Neuronal stem cell (in vitro differentiated cells): Measurements from ENCODE around the gene KATNAL1.

ENCODE experiments used
- DNase-seq: peaks from one replicate; pipeline ENCODE4 v3.0.0-alpha.2; 2013; ENCODE audit warnings: low spot score
- H2AFZ ChIP-seq: one replicate; pipeline ENCODE4 v1.6.1; 2013; ENCODE audit warnings: mild to moderate bottlenecking, low read length, inconsistent platforms
- H2AK5ac ChIP-seq: 2 replicates; pipeline ENCODE4 v1.6.1; 2013; ENCODE audit warnings: low read depth, mild to moderate bottlenecking, inconsistent platforms, low read length, moderate library complexity, mixed read lengths
- H2BK120ac ChIP-seq: 2 replicates; pipeline ENCODE4 v1.6.1; 2013; ENCODE audit warnings: low read depth, mild to moderate bottlenecking, inconsistent platforms, low read length, moderate library complexity, mixed read lengths
- H2BK12ac ChIP-seq: one replicate; pipeline ENCODE4 v1.6.1; 2013; ENCODE audit warnings: low read length, inconsistent platforms
- H2BK15ac ChIP-seq: 2 replicates; pipeline ENCODE4 v1.6.1; 2013; ENCODE audit warnings: mild to moderate bottlenecking, low read length, inconsistent platforms, mixed read lengths
- H2BK5ac ChIP-seq: one replicate; pipeline ENCODE4 v1.6.1; 2013; ENCODE audit warnings: inconsistent platforms, mild to moderate bottlenecking, low read length, moderate library complexity
- H3K14ac ChIP-seq: one replicate; pipeline ENCODE4 v1.6.1; 2013; ENCODE audit warnings: low read length, inconsistent platforms
- H3K18ac ChIP-seq: 2 replicates; pipeline ENCODE4 v1.6.1; 2013; ENCODE audit warnings: low read length, inconsistent platforms
- H3K23ac ChIP-seq: 2 replicates; pipeline ENCODE4 v1.6.1; 2013; ENCODE audit warnings: low read depth, mild to moderate bottlenecking, mixed read lengths, low read length, inconsistent platforms; ENCODE audit not compliant: poor library complexity
- H3K27ac ChIP-seq: replicated peaks from 3 replicates; pipeline ENCODE4 v1.5.1; 2013; ENCODE audit warnings: low read length, inconsistent platforms
- H3K27me3 ChIP-seq, 3 experiments: 2 replicates each; pipeline ENCODE4 v1.6.1; 2013; ENCODE audit warnings: low read length in 3 of 3, mild to moderate bottlenecking in 2 of 3, inconsistent platforms in 1 of 3, low read depth in 1 of 3, mixed read lengths in 1 of 3, moderate library complexity in 1 of 3; ENCODE audit not compliant: control insufficient read depth in 3 of 3, insufficient read depth in 3 of 3
- H3K36me3 ChIP-seq, 2 donors: replicated peaks in 1 of 2; 2 replicates each; pipeline ENCODE4 v1.6.1; 2013; ENCODE audit warnings: low read length in 2 of 2; ENCODE audit not compliant: control insufficient read depth in 2 of 2, insufficient read depth in 2 of 2
- H3K4ac ChIP-seq: 2 replicates; pipeline ENCODE4 v1.6.1; 2013; ENCODE audit warnings: inconsistent platforms, mild to moderate bottlenecking, low read length, moderate library complexity
- H3K4me1 ChIP-seq, 2 donors: 1 replicate in 1 of 2; 2 replicates in 1 of 2; pipeline ENCODE4 v1.6.1; 2013; ENCODE audit warnings: low read length in 2 of 2, low read depth in 1 of 2; ENCODE audit not compliant: control insufficient read depth in 2 of 2, insufficient read depth in 1 of 2
- H3K4me2 ChIP-seq: one replicate; pipeline ENCODE4 v1.6.1; 2013; ENCODE audit warnings: mild to moderate bottlenecking, low read length, inconsistent platforms; ENCODE audit not compliant: insufficient read depth, poor library complexity, severe bottlenecking
- H3K4me3 ChIP-seq, 2 donors: 2 replicates each; pipeline ENCODE4 v1.5.1; 2013; ENCODE audit warnings: low read length in 2 of 2, mild to moderate bottlenecking in 2 of 2, inconsistent platforms in 1 of 2, moderate library complexity in 1 of 2
- H3K79me1 ChIP-seq: one replicate; pipeline ENCODE4 v1.6.1; 2013; ENCODE audit warnings: low read depth, mild to moderate bottlenecking, inconsistent platforms, low read length, moderate library complexity
- H3K9ac ChIP-seq: one replicate; pipeline ENCODE4 v1.6.1; 2013; ENCODE audit warnings: mild to moderate bottlenecking, low read depth, low read length, inconsistent platforms; ENCODE audit not compliant: poor library complexity
- H3K9me3 ChIP-seq, 2 donors: replicated peaks in 1 of 2; 2 replicates each; pipeline versions ENCODE3 to v1.6.1; 2013; ENCODE audit warnings: low read length in 2 of 2, mild to moderate bottlenecking in 2 of 2, inconsistent platforms in 1 of 2, low read depth in 1 of 2, mixed read lengths in 1 of 2, moderate library complexity in 1 of 2; ENCODE audit not compliant: control insufficient read depth in 2 of 2, insufficient read depth in 1 of 2
- H4K8ac ChIP-seq: one replicate; pipeline ENCODE4 v1.6.1; 2013; ENCODE audit warnings: low read depth, mild to moderate bottlenecking, inconsistent platforms, low read length, moderate library complexity
- H4K91ac ChIP-seq: one replicate; pipeline ENCODE4 v1.6.1; 2013; ENCODE audit warnings: low read length, low read depth, mild to moderate bottlenecking, inconsistent platforms; ENCODE audit not compliant: poor library complexity
- WGBS, 2 donors: extraction: QIAGEN DNeasy Blood & Tissue Kit; methylation state at CpG; one replicate each; pipeline ENCODE4 v1.1.7; 2013; ENCODE audit warnings: missing lambda C conversion rate in 2 of 2, mixed read lengths in 1 of 2; ENCODE audit not compliant: insufficient read length in 2 of 2, insufficient replicate concordance in 1 of 2; ENCODE audit errors: extremely low coverage in 2 of 2; 5-methylcytosine and 5-hydroxymethylcytosine counted together

Gene KATNAL1

GRCh38 chr13:30156270-30156669 lies 151.1 kb downstream of the KATNAL1 start:
- H3K4me2 ChIP-seq, result no peak overlapping the region
- peaks cover 0 to 7% (median 0%) of the 10 kb centered on the region in 3 experiments for H3K27me3 ChIP-seq
- H3K23ac ChIP-seq, result no peak overlapping the region
- no peak overlapping the region for H4K8ac ChIP-seq
- peaks cover 1 to 4% of the 10 kb centered on the region in 2 donors for H3K4me1 ChIP-seq
- H2BK5ac ChIP-seq, result no peak overlapping the region
- H3K4ac ChIP-seq, result no peak overlapping the region
- H3K9me3 ChIP-seq, result peaks cover 0 to 2% of the 10 kb centered on the region in 2 donors
- H3K27ac ChIP-seq, result no peak overlapping the region
- no peak overlapping the region for H2BK12ac ChIP-seq
- H3K79me1 ChIP-seq, result no peaks in the 10 kb centered on the region
- no peak for DNase-seq
- H2AK5ac ChIP-seq, result no peak overlapping the region
- no peak overlapping the region for H2AFZ ChIP-seq
- no peak overlapping the region for H3K4me3 ChIP-seq
- no peak overlapping the region for H3K18ac ChIP-seq
- no peak overlapping the region for H4K91ac ChIP-seq
- WGBS, 2 donors, result no CpG with 5 or more reads among the region's 6 CpGs
- no peak overlapping the region for H2BK120ac ChIP-seq
- no peaks in the 10 kb centered on the region for H3K36me3 ChIP-seq
- no peak overlapping the region for H2BK15ac ChIP-seq
- H3K9ac ChIP-seq, result no peak overlapping the region
- no peak overlapping the region for H3K14ac ChIP-seq

GRCh38 chr13:30154931-30155330 lies 152.4 kb downstream of the KATNAL1 start:
- H4K8ac ChIP-seq, result no peak overlapping the region

GRCh38 chr13:30154531-30154930 lies 152.8 kb downstream of the KATNAL1 start:
- Histone ChIP-seq H2BK15ac (no peak overlapping the region), H3K18ac (peak overlapping the region; percentile 30), H4K91ac (no peak overlapping the region), H3K4me1 (peaks cover 1 to 4% of the 10 kb centered on the region in 2 donors), H3K23ac (no peak overlapping the region), H2BK5ac (no peak overlapping the region), H3K14ac (peak overlapping the region; percentile 82), H4K8ac (no peak overlapping the region), H3K27me3 (peaks cover 0 to 7% (median 2%) of the 10 kb centered on the region in 3 experiments), H3K79me1 (no peaks in the 10 kb centered on the region), H3K9me3 (peaks cover 0 to 2% of the 10 kb centered on the region in 2 donors), H3K36me3 (no peaks in the 10 kb centered on the region), H2BK120ac (no peak overlapping the region), H3K9ac (peak overlapping the region; percentile 24), H2BK12ac (no peak overlapping the region), H3K4me3 (no peak overlapping the region), H2AK5ac (no peak overlapping the region), H3K4ac (no peak overlapping the region), H2AFZ (no peak overlapping the region), H3K27ac (no peak overlapping the region), H3K4me2 (no peak overlapping the region)
- no CpG with 5 or more reads among the region's 20 CpGs for WGBS, 2 donors
- DNase-seq, result no peak

More at GRCh38 chr13:30154931-30155330, 152.4 kb downstream of the KATNAL1 start:
- Histone ChIP-seq H3K4me3 (no peak overlapping the region), H2BK15ac (no peak overlapping the region), H2BK12ac (no peak overlapping the region), H3K4me2 (no peak overlapping the region), H2AK5ac (no peak overlapping the region), H3K27me3 (peaks cover 0 to 7% (median 2%) of the 10 kb centered on the region in 3 experiments), H2AFZ (no peak overlapping the region), H3K36me3 (no peaks in the 10 kb centered on the region), H3K79me1 (no peaks in the 10 kb centered on the region), H3K9ac (no peak overlapping the region), H3K23ac (no peak overlapping the region), H3K18ac (no peak overlapping the region), H3K9me3 (peaks cover 0 to 2% of the 10 kb centered on the region in 2 donors), H3K14ac (no peak overlapping the region), H3K4ac (no peak overlapping the region), H4K91ac (no peak overlapping the region), H3K27ac (no peak overlapping the region), H2BK5ac (no peak overlapping the region), H3K4me1 (peaks cover 1 to 4% of the 10 kb centered on the region in 2 donors), H2BK120ac (no peak overlapping the region)
- no peak for DNase-seq
- WGBS, 2 donors, result no CpG with 5 or more reads among the region's 10 CpGs

- peaks cover 0 to 2% of the 10 kb centered on the region in 2 donors for H3K9me3 ChIP-seq
- H3K27me3 ChIP-seq, result peaks cover 0 to 7% (median 2%) of the 10 kb centered on the region in 3 experiments
- H2BK120ac ChIP-seq, result no peak overlapping the region
- no peak overlapping the region for H4K8ac ChIP-seq
- peaks cover 1 to 3% of the 10 kb centered on the region in 2 donors for H3K4me1 ChIP-seq
- no peaks in the 10 kb centered on the region for H3K79me1 ChIP-seq
- no peak overlapping the region for H3K4ac ChIP-seq
- peak overlapping the region; percentile 60 for H2AFZ ChIP-seq
- no peak overlapping the region for H3K14ac ChIP-seq
- no peak overlapping the region for H3K23ac ChIP-seq
- no peak overlapping the region for H3K4me3 ChIP-seq
- H2BK15ac ChIP-seq, result no peak overlapping the region
- H3K4me2 ChIP-seq, result no peak overlapping the region
- no peak for DNase-seq
- WGBS, 2 donors, result no CpG with 5 or more reads among the region's 35 CpGs
- H2AK5ac ChIP-seq, result no peak overlapping the region
- no peak overlapping the region for H3K9ac ChIP-seq
- H2BK12ac ChIP-seq, result no peak overlapping the region
- no peak overlapping the region for H3K27ac ChIP-seq
- H2BK5ac ChIP-seq, result no peak overlapping the region
- H4K91ac ChIP-seq, result no peak overlapping the region
- no peaks in the 10 kb centered on the region for H3K36me3 ChIP-seq
- peak overlapping the region; percentile 18 for H3K18ac ChIP-seq
Observed at GRCh38 chr13:30153545-30154426, 153.6 kb downstream of the KATNAL1 start.
